Stimulated activated memory B cell treated with anti-CD40 and anti-IgM and Interleukin-4, amounts not matched to agents 10 μg/mL and 1 μg/mL and 100 μg/mL, for 72 hours (primary cell): ENCODE data around the gene CYBB.
"Not testable (repeated sequence)": the region's sequence is repeated elsewhere in the genome, so short reads cannot be mapped to it uniquely, and the experiment has no call there.

ENCODE experiments used
- ATAC-seq: fragments of 150-1000 bp; cut with Tn5 transposase; 2 replicates; pipeline ENCODE4 v1.10.0; 2021
- H3K27ac Mint-ChIP-seq: one replicate; pipeline ENCODE4 v1.8.0; 2022; ENCODE audit warnings: mild to moderate bottlenecking, mixed read lengths
- H3K27me3 Mint-ChIP-seq: one replicate; pipeline ENCODE4 v1.8.0; 2022; ENCODE audit warnings: mixed read lengths
- H3K36me3 Mint-ChIP-seq: one replicate; pipeline ENCODE4 v1.8.0; 2022; ENCODE audit warnings: mixed read lengths
- H3K4me1 Mint-ChIP-seq: one replicate; pipeline ENCODE4 v1.8.0; 2022; ENCODE audit warnings: mixed read lengths
- H3K4me3 Mint-ChIP-seq: one replicate; pipeline ENCODE4 v1.8.0; 2022; ENCODE audit warnings: mild to moderate bottlenecking, moderate library complexity, mixed read lengths
- H3K9me3 Mint-ChIP-seq: one replicate; pipeline ENCODE4 v1.8.0; 2022; ENCODE audit warnings: mixed read lengths

CYBB gene

GRCh38 chrX:37768866-37769265, 11.0 kb upstream of the CYBB start:
- H3K9me3 Mint-ChIP-seq, H3K27me3 Mint-ChIP-seq, H3K27ac Mint-ChIP-seq, H3K36me3 Mint-ChIP-seq, ATAC-seq, H3K4me3 Mint-ChIP-seq: not testable (repeated sequence)
- H3K4me1 Mint-ChIP-seq: peaks cover 29% of the 10 kb centered on the region

- Mint-ChIP-seq H3K4me3 (peak overlapping the region; percentile 33), H3K27me3 (no peaks in the 10 kb centered on the region)
- peak; percentile 89 for ATAC-seq
Measured at GRCh38 chrX:37776283-37776986, 3.4 kb upstream of the CYBB start.

GRCh38 chrX:37776987-37777325, 2.9 kb upstream of the CYBB start:
- Mint-ChIP-seq H3K36me3 (peaks cover 2% of the 10 kb centered on the region), H3K4me1 (peaks cover 31% of the 10 kb centered on the region), H3K27me3 (no peaks in the 10 kb centered on the region), H3K9me3 (no peaks in the 10 kb centered on the region), H3K4me3 (peak overlapping the region; percentile 33), H3K27ac (peak overlapping the region; percentile 91)
- ATAC-seq: peak; percentile 82

More at GRCh38 chrX:37776283-37776986, 3.4 kb upstream of the CYBB start:
- Mint-ChIP-seq H3K4me1 (peaks cover 28% of the 10 kb centered on the region), H3K36me3 (no peaks in the 10 kb centered on the region), H3K9me3 (no peaks in the 10 kb centered on the region), H3K27ac (peak overlapping the region; percentile 91)

GRCh38 chrX:37781081-37781480, 1.2 kb downstream of the CYBB start:
- H3K4me3 Mint-ChIP-seq: peak overlapping the region; percentile 81
- H3K9me3 Mint-ChIP-seq: no peaks in the 10 kb centered on the region
- ATAC-seq: no peak
- peaks cover 45% of the 10 kb centered on the region for H3K4me1 Mint-ChIP-seq
- peaks cover 18% of the 10 kb centered on the region for H3K36me3 Mint-ChIP-seq
- no peaks in the 10 kb centered on the region for H3K27me3 Mint-ChIP-seq
- H3K27ac Mint-ChIP-seq: peak overlapping the region; percentile 81

GRCh38 chrX:37781814-37782213, 2.0 kb downstream of the CYBB start:
- Mint-ChIP-seq H3K9me3 (no peaks in the 10 kb centered on the region), H3K27ac (peak overlapping the region; percentile 81), H3K27me3 (no peaks in the 10 kb centered on the region), H3K4me1 (peaks cover 45% of the 10 kb centered on the region), H3K36me3 (peaks cover 18% of the 10 kb centered on the region), H3K4me3 (peak overlapping the region; percentile 81)
- no peak for ATAC-seq

- Mint-ChIP-seq H3K4me1 (peaks cover 45% of the 10 kb centered on the region), H3K4me3 (peak overlapping the region; percentile 81), H3K27ac (peak overlapping the region; percentile 81), H3K27me3 (no peaks in the 10 kb centered on the region), H3K9me3 (no peaks in the 10 kb centered on the region), H3K36me3 (peaks cover 18% of the 10 kb centered on the region)
- no peak for ATAC-seq
Measured at GRCh38 chrX:37782359-37782758, 2.5 kb downstream of the CYBB start.

- peaks cover 46% of the 10 kb centered on the region for H3K4me1 Mint-ChIP-seq
- ATAC-seq: no peak
- peak overlapping the region; percentile 31 for H3K4me3 Mint-ChIP-seq
- peak overlapping the region; percentile 86 for H3K27ac Mint-ChIP-seq
- no peaks in the 10 kb centered on the region for H3K27me3 Mint-ChIP-seq
- no peaks in the 10 kb centered on the region for H3K9me3 Mint-ChIP-seq
- peaks cover 18% of the 10 kb centered on the region for H3K36me3 Mint-ChIP-seq
Measured at GRCh38 chrX:37783305-37783704, 3.4 kb downstream of the CYBB start.

- Mint-ChIP-seq H3K27ac (peak overlapping the region; percentile 95), H3K4me1 (peaks cover 53% of the 10 kb centered on the region)
Measured at GRCh38 chrX:37785569-37785968, 5.7 kb downstream of the CYBB start.

GRCh38 chrX:37786624-37787422, 7.0 kb downstream of the CYBB start:
- H3K9me3 Mint-ChIP-seq: peaks cover 3% of the 10 kb centered on the region
- H3K4me3 Mint-ChIP-seq: peak overlapping the region; percentile 60
- peak; percentile 94 for ATAC-seq
- no peaks in the 10 kb centered on the region for H3K27me3 Mint-ChIP-seq
- peaks cover 33% of the 10 kb centered on the region for H3K36me3 Mint-ChIP-seq
- peak overlapping the region; percentile 95 for H3K27ac Mint-ChIP-seq
- H3K4me1 Mint-ChIP-seq: peaks cover 55% of the 10 kb centered on the region

More at GRCh38 chrX:37785569-37785968, 5.7 kb downstream of the CYBB start:
- H3K9me3 Mint-ChIP-seq: peaks cover 3% of the 10 kb centered on the region
- peaks cover 34% of the 10 kb centered on the region for H3K36me3 Mint-ChIP-seq
- ATAC-seq: no peak
- peak overlapping the region; percentile 31 for H3K4me3 Mint-ChIP-seq
- no peaks in the 10 kb centered on the region for H3K27me3 Mint-ChIP-seq

- Mint-ChIP-seq H3K27me3 (no peaks in the 10 kb centered on the region), H3K27ac (peak overlapping the region; percentile 95), H3K9me3 (peaks cover 3% of the 10 kb centered on the region), H3K4me3 (peak overlapping the region; percentile 60), H3K36me3 (peaks cover 27% of the 10 kb centered on the region), H3K4me1 (peaks cover 49% of the 10 kb centered on the region)
- ATAC-seq: peak; percentile 86
Measured at GRCh38 chrX:37787423-37787869, 7.6 kb downstream of the CYBB start.

- peak overlapping the region; percentile 71 for H3K27ac Mint-ChIP-seq
- ATAC-seq: no peak
Measured at GRCh38 chrX:37796310-37796709, 16.5 kb downstream of the CYBB start.

GRCh38 chrX:37796805-37797204, 16.9 kb downstream of the CYBB start:
- Mint-ChIP-seq H3K4me1 (peaks cover 40% of the 10 kb centered on the region), H3K27ac (peak overlapping the region; percentile 71), H3K4me3 (no peak overlapping the region), H3K9me3 (no peaks in the 10 kb centered on the region), H3K36me3 (peaks cover 51% of the 10 kb centered on the region), H3K27me3 (no peaks in the 10 kb centered on the region)
- peak; percentile 89 for ATAC-seq

More at GRCh38 chrX:37796310-37796709, 16.5 kb downstream of the CYBB start:
- peaks cover 44% of the 10 kb centered on the region for H3K4me1 Mint-ChIP-seq
- no peaks in the 10 kb centered on the region for H3K27me3 Mint-ChIP-seq
- H3K9me3 Mint-ChIP-seq: no peaks in the 10 kb centered on the region
- no peak overlapping the region for H3K4me3 Mint-ChIP-seq
- peaks cover 49% of the 10 kb centered on the region for H3K36me3 Mint-ChIP-seq

- Mint-ChIP-seq H3K36me3 (peaks cover 38% of the 10 kb centered on the region), H3K27ac (peak overlapping the region; percentile 42), H3K4me1 (peaks cover 26% of the 10 kb centered on the region), H3K27me3 (no peaks in the 10 kb centered on the region), H3K4me3 (no peak overlapping the region), H3K9me3 (no peaks in the 10 kb centered on the region)
- ATAC-seq: no peak
Measured at GRCh38 chrX:37799936-37800335, 20.1 kb downstream of the CYBB start.

GRCh38 chrX:37800717-37801116, 20.9 kb downstream of the CYBB start:
- Mint-ChIP-seq H3K27me3 (no peaks in the 10 kb centered on the region), H3K36me3 (peaks cover 30% of the 10 kb centered on the region), H3K4me1 (peaks cover 18% of the 10 kb centered on the region), H3K9me3 (no peaks in the 10 kb centered on the region), H3K27ac (peak overlapping the region; percentile 42), H3K4me3 (no peak overlapping the region)
- no peak for ATAC-seq

GRCh38 chrX:37802028-37802427, 22.2 kb downstream of the CYBB start:
- Mint-ChIP-seq H3K4me3 (no peak overlapping the region), H3K27ac (peak overlapping the region; percentile 53), H3K27me3 (no peaks in the 10 kb centered on the region), H3K36me3 (peaks cover 29% of the 10 kb centered on the region), H3K9me3 (no peaks in the 10 kb centered on the region), H3K4me1 (peaks cover 7% of the 10 kb centered on the region)
- no peak for ATAC-seq
